Measurements from ENCODE around the gene PPM1M.

Gene PPM1M

DNA sequence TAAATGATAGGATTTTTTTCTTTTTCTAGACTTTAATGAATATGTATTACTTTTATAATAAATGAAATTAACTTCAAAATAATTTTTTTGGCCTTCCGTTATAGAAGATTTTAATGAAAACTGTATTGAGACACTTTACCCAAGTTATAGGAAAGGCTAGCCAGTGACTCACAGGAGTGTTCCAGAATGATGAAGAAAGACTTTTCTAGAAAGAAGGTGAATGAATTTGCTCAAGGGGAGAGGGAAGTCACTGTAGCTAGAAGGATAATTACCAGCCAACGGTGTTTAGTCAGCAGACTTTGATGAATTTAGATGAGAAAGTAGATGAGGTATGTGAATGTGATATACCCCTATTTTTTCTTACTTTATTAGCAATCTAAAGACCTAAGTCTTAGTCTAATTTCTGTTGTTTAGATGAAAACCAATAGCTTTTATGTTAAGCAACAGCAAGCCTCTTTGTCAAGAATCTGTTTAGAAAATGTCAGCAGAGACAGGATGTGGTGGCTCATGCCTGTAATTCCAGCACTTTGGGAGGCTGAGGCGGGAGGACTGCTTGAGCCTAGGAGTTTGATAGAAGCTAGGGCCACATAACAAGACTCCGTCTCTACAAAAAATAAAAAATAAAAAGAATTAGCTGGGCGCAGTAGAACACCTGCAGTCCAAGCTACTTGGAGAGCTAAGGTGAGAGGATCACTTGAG is 44.4 kb upstream of the PPM1M start:
- ATAC-seq: no peak

DNA sequence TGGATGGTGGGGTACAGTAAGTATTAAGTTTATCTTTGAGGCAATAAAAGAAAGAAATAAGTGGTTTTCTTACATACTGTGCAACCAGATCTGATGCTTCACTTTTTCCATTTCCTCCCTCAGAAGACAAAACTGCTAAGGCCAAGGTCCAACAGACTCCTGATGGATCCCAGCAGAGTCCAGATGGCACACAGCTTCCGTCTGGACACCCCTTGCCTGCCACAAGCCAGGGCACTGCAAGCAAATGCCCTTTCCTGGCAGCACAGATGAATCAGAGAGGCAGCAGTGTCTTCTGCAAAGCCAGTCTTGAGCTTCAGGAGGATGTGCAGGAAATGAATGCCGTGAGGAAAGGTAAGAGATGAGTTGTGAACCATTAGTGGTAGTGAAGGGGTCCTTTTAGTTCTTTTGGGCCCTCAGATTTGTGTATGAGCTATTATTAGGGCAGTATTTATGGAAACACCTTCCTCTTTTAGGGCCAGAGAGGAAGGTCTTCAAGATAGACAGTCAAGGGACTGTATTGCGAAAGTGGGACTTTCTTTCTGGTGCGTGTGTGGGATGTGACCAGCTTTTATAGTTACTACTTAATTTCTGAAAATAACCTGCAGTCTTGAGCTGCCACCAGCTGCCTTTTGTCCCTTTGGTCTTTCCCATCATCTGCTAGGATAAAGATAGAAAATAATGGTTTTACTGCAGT is 43.0 kb upstream of the PPM1M start:
- TF ChIP-seq, protein P1, sequence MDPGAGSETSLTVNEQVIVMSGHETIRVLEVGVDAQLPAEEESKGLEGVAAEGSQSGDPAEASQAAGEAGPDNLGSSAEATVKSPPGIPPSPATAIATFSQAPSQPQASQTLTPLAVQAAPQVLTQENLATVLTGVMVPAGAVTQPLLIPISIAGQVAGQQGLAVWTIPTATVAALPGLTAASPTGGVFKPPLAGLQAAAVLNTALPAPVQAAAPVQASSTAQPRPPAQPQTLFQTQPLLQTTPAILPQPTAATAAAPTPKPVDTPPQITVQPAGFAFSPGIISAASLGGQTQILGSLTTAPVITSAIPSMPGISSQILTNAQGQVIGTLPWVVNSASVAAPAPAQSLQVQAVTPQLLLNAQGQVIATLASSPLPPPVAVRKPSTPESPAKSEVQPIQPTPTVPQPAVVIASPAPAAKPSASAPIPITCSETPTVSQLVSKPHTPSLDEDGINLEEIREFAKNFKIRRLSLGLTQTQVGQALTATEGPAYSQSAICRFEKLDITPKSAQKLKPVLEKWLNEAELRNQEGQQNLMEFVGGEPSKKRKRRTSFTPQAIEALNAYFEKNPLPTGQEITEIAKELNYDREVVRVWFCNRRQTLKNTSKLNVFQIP (CRISPR knock-in tag; IDR thresholded peaks at IDR 0.05; ENCODE audit: borderline replicate concordance, low read depth): no peak
- TF ChIP-seq TOX (CRISPR knock-in tag; IDR thresholded peaks at IDR 0.05; ENCODE audit: borderline replicate concordance): no peak
- TF ChIP-seq GLIS3 (CRISPR knock-in tag; IDR thresholded peaks at IDR 0.05): no peak
- TF ChIP-seq ZC3H10 (CRISPR knock-in tag; IDR thresholded peaks at IDR 0.05): no peak
- no peak for TF ChIP-seq ISL1 (CRISPR knock-in tag; IDR thresholded peaks at IDR 0.05)
- no peak for TF ChIP-seq CSDC2 (CRISPR knock-in tag; IDR thresholded peaks at IDR 0.05)
- TF ChIP-seq, protein P2, sequence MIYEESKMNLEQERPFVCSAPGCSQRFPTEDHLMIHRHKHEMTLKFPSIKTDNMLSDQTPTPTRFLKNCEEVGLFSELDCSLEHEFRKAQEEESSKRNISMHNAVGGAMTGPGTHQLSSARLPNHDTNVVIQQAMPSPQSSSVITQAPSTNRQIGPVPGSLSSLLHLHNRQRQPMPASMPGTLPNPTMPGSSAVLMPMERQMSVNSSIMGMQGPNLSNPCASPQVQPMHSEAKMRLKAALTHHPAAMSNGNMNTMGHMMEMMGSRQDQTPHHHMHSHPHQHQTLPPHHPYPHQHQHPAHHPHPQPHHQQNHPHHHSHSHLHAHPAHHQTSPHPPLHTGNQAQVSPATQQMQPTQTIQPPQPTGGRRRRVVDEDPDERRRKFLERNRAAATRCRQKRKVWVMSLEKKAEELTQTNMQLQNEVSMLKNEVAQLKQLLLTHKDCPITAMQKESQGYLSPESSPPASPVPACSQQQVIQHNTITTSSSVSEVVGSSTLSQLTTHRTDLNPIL (CRISPR knock-in tag; IDR thresholded peaks at IDR 0.05; ENCODE audit: low read depth): no peak
- no peak for TF ChIP-seq SNAI2 (CRISPR knock-in tag; IDR thresholded peaks at IDR 0.05)
- no peak for TF ChIP-seq ZNF8 (CRISPR knock-in tag; IDR thresholded peaks at IDR 0.05)
- no peak for TF ChIP-seq BACH2 (CRISPR knock-in tag; IDR thresholded peaks at IDR 0.05; ENCODE audit: borderline replicate concordance)
- TF ChIP-seq, protein P3, sequence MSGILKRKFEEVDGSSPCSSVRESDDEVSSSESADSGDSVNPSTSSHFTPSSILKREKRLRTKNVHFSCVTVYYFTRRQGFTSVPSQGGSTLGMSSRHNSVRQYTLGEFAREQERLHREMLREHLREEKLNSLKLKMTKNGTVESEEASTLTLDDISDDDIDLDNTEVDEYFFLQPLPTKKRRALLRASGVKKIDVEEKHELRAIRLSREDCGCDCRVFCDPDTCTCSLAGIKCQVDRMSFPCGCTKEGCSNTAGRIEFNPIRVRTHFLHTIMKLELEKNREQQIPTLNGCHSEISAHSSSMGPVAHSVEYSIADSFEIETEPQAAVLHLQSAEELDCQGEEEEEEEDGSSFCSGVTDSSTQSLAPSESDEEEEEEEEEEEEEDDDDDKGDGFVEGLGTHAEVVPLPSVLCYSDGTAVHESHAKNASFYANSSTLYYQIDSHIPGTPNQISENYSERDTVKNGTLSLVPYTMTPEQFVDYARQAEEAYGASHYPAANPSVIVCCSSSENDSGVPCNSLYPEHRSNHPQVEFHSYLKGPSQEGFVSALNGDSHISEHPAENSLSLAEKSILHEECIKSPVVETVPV (CRISPR knock-in tag; IDR thresholded peaks at IDR 0.05): no peak
- TF ChIP-seq ZFP30 (CRISPR knock-in tag; IDR thresholded peaks at IDR 0.05): no peak
- TF ChIP-seq, protein P4, sequence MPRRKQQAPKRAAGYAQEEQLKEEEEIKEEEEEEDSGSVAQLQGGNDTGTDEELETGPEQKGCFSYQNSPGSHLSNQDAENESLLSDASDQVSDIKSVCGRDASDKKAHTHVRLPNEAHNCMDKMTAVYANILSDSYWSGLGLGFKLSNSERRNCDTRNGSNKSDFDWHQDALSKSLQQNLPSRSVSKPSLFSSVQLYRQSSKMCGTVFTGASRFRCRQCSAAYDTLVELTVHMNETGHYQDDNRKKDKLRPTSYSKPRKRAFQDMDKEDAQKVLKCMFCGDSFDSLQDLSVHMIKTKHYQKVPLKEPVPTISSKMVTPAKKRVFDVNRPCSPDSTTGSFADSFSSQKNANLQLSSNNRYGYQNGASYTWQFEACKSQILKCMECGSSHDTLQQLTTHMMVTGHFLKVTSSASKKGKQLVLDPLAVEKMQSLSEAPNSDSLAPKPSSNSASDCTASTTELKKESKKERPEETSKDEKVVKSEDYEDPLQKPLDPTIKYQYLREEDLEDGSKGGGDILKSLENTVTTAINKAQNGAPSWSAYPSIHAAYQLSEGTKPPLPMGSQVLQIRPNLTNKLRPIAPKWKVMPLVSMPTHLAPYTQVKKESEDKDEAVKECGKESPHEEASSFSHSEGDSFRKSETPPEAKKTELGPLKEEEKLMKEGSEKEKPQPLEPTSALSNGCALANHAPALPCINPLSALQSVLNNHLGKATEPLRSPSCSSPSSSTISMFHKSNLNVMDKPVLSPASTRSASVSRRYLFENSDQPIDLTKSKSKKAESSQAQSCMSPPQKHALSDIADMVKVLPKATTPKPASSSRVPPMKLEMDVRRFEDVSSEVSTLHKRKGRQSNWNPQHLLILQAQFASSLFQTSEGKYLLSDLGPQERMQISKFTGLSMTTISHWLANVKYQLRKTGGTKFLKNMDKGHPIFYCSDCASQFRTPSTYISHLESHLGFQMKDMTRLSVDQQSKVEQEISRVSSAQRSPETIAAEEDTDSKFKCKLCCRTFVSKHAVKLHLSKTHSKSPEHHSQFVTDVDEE (CRISPR knock-in tag; IDR thresholded peaks at IDR 0.05): no peak
- no peak for TF ChIP-seq ESRRG (CRISPR knock-in tag; IDR thresholded peaks at IDR 0.05)
- TF ChIP-seq ZNF70 (CRISPR knock-in tag; IDR thresholded peaks at IDR 0.05): no peak
- no peak for TF ChIP-seq OSR1 (CRISPR knock-in tag; IDR thresholded peaks at IDR 0.05)
- TF ChIP-seq ZNF565 (CRISPR knock-in tag; conservative IDR thresholded peaks at IDR 0.05; ENCODE audit: low read depth): no peak
- ATAC-seq: no peak

More for the DNA sequence above, 44.4 kb upstream of the PPM1M start:
- no peak for TF ChIP-seq CSDC2 (CRISPR knock-in tag; IDR thresholded peaks at IDR 0.05)
- no peak for TF ChIP-seq ZNF565 (CRISPR knock-in tag; conservative IDR thresholded peaks at IDR 0.05; ENCODE audit: low read depth)
- no peak for TF ChIP-seq PPARA (CRISPR knock-in tag; IDR thresholded peaks at IDR 0.05; ENCODE audit: borderline replicate concordance)
- TF ChIP-seq ZNF8 (CRISPR knock-in tag; IDR thresholded peaks at IDR 0.05): no peak
- TF ChIP-seq, protein P5, sequence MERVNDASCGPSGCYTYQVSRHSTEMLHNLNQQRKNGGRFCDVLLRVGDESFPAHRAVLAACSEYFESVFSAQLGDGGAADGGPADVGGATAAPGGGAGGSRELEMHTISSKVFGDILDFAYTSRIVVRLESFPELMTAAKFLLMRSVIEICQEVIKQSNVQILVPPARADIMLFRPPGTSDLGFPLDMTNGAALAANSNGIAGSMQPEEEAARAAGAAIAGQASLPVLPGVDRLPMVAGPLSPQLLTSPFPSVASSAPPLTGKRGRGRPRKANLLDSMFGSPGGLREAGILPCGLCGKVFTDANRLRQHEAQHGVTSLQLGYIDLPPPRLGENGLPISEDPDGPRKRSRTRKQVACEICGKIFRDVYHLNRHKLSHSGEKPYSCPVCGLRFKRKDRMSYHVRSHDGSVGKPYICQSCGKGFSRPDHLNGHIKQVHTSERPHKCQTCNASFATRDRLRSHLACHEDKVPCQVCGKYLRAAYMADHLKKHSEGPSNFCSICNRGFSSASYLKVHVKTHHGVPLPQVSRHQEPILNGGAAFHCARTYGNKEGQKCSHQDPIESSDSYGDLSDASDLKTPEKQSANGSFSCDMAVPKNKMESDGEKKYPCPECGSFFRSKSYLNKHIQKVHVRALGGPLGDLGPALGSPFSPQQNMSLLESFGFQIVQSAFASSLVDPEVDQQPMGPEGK (CRISPR knock-in tag; IDR thresholded peaks at IDR 0.05; ENCODE audit: borderline replicate concordance): no peak
- TF ChIP-seq ESRRG (CRISPR knock-in tag; IDR thresholded peaks at IDR 0.05): no peak
- TF ChIP-seq ZC3H10 (CRISPR knock-in tag; IDR thresholded peaks at IDR 0.05): no peak
- TF ChIP-seq TOX (CRISPR knock-in tag; IDR thresholded peaks at IDR 0.05; ENCODE audit: borderline replicate concordance): no peak
- TF ChIP-seq, protein P2 (CRISPR knock-in tag; IDR thresholded peaks at IDR 0.05; ENCODE audit: low read depth): no peak
- no peak for TF ChIP-seq ZFP30 (CRISPR knock-in tag; IDR thresholded peaks at IDR 0.05)
- TF ChIP-seq, protein P4 (CRISPR knock-in tag; IDR thresholded peaks at IDR 0.05): no peak
- no peak for TF ChIP-seq GLIS3 (CRISPR knock-in tag; IDR thresholded peaks at IDR 0.05)
- no peak for TF ChIP-seq BACH2 (CRISPR knock-in tag; IDR thresholded peaks at IDR 0.05; ENCODE audit: borderline replicate concordance)
- TF ChIP-seq ZNF70 (CRISPR knock-in tag; IDR thresholded peaks at IDR 0.05): no peak

Measured in SK-N-SH treated with all-trans-retinoic acid at 6 μM for 48 hours (cell line).